Endothelial cell of umbilical vein (primary cell): Measurements from ENCODE around the gene HMX2. TPM values are rescaled to one million over a fixed set of nuclear protein-coding genes. Genes with fewer than 3 reads are reported as not detected.

Source experiments
- BruUV-seq: library from RNA; stranded (reverse); fragments of 400-500 nt; replicated peaks from 2 replicates; lab custom pipeline; 2021; lab: Mats Ljungman, UMichigan
- CTCF ChIA-PET: fragments of 300-600, 350-600 bp; sonication (Branson Sonifier 250); formaldehyde crosslinking; loops from one replicate; lab custom pipeline; 2021; ENCODE audit warnings: antibody characterized with exemption, inconsistent platforms; lab: Charles Lee
- POLR2A ChIA-PET: fragments of 300-600, 350-600 bp; sonication (Branson Sonifier 250); formaldehyde crosslinking; loops from one replicate; lab custom pipeline; 2021; ENCODE audit warnings: antibody characterized with exemption, inconsistent platforms; lab: Charles Lee
- DNase-seq: peaks from one replicate; pipeline ENCODE4 v3.0.0-alpha.2; 2011; ENCODE audit warnings: low read depth, low spot score
- FAIRE-seq: peaks from 2 replicates; lab custom pipeline; 2011; peaks lifted over from hg19 to GRCh38; lab: Jason Lieb, UNC
- H2AFZ ChIP-seq: 2 replicates; pipeline ENCODE4 v1.6.0; 2012; ENCODE audit warnings: low read depth, low read length, control low read depth, inconsistent platforms
- H3K27ac ChIP-seq: 2 replicates; pipeline ENCODE4 v1.5.1; 2011; ENCODE audit warnings: low read depth, mild to moderate bottlenecking, control low read depth, low read length, moderate library complexity; ENCODE audit not compliant: insufficient read depth
- H3K27me3 ChIP-seq, 2 experiments: 2 replicates each; pipeline versions ENCODE4 v1.6.0 to v1.6.1; 2011; ENCODE audit warnings: low read length in 2 of 2, mixed read lengths in 1 of 2; ENCODE audit not compliant: control insufficient read depth in 2 of 2, insufficient read depth in 2 of 2
- H3K36me3 ChIP-seq, 2 experiments: 2 replicates in 1 of 2; 3 replicates in 1 of 2; pipeline ENCODE4 v1.5.1; 2011; ENCODE audit warnings: low read length in 2 of 2, mild to moderate bottlenecking in 1 of 2, moderate library complexity in 1 of 2; ENCODE audit not compliant: control insufficient read depth in 2 of 2, insufficient read depth in 2 of 2; ENCODE audit errors: extremely low read depth in 1 of 2
- H3K4me1 ChIP-seq: 3 replicates; pipeline ENCODE4 v1.5.1; 2011; ENCODE audit warnings: mild to moderate bottlenecking, low read length; ENCODE audit not compliant: control insufficient read depth, insufficient read depth; ENCODE audit errors: extremely low read depth
- H3K4me2 ChIP-seq: 2 replicates; pipeline ENCODE4 v1.6.1; 2011; ENCODE audit warnings: low read length, control low read depth, mixed read lengths; ENCODE audit not compliant: insufficient read depth
- H3K4me3 ChIP-seq, 3 experiments: fragments of 200-600 bp in 1 of 3; sonication (generic), shearing (Covaris generic) in 1 of 3; replicated peaks in 1 of 3; 2 replicates each; pipeline ENCODE4 v1.5.1; 2011 to 2016; ENCODE audit warnings: control low read depth in 3 of 3, low read length in 3 of 3, mild to moderate bottlenecking in 2 of 3, inconsistent platforms in 1 of 3, low read depth in 1 of 3, moderate library complexity in 1 of 3; ENCODE audit not compliant: insufficient read depth in 1 of 3
- H3K79me2 ChIP-seq: 2 replicates; pipeline ENCODE4 v1.6.0; 2012; ENCODE audit warnings: low read length, inconsistent platforms; ENCODE audit not compliant: control insufficient read depth, insufficient read depth
- H3K9ac ChIP-seq: replicated peaks from 2 replicates; pipeline ENCODE3; 2011; ENCODE audit warnings: low read length, control low read depth; ENCODE audit not compliant: insufficient read depth; ENCODE audit errors: extremely low read depth
- H3K9me1 ChIP-seq: replicated peaks from 3 replicates; pipeline ENCODE4 v1.6.0; 2011; ENCODE audit warnings: mild to moderate bottlenecking, low read length; ENCODE audit not compliant: control insufficient read depth, insufficient read depth; ENCODE audit errors: extremely low read depth
- H3K9me3 ChIP-seq: replicated peaks from 2 replicates; pipeline ENCODE4 v1.5.1; 2012; ENCODE audit warnings: low read length, inconsistent platforms; ENCODE audit not compliant: control insufficient read depth, insufficient read depth
- H4K20me1 ChIP-seq: replicated peaks from 2 replicates; pipeline ENCODE3; 2011; ENCODE audit warnings: mild to moderate bottlenecking, low read length; ENCODE audit not compliant: control insufficient read depth, insufficient read depth; ENCODE audit errors: extremely low read depth
- CTCF ChIP-seq, 2 donors: IDR thresholded peaks; 1 replicate in 1 of 2; 2 replicates in 1 of 2; pipeline ENCODE4 v1.5.1; 2011; ENCODE audit warnings: low read length in 2 of 2, mild to moderate bottlenecking in 2 of 2, moderate library complexity in 2 of 2, control low read depth in 1 of 2, inconsistent platforms in 1 of 2, low read depth in 1 of 2; ENCODE audit not compliant: insufficient read depth in 1 of 2; ENCODE audit errors: extremely low read depth in 1 of 2
- EZH2 ChIP-seq: IDR thresholded peaks from 2 replicates; pipeline ENCODE4 v1.6.1; 2012; ENCODE audit warnings: borderline replicate concordance, low read depth, mild to moderate bottlenecking, moderate library complexity, low read length, inconsistent platforms; ENCODE audit not compliant: severe bottlenecking
- FOS ChIP-seq: IDR thresholded peaks from 2 replicates; pipeline ENCODE4 v1.6.1; 2011; ENCODE audit warnings: mild to moderate bottlenecking, low read length, moderate library complexity, borderline replicate concordance; ENCODE audit not compliant: insufficient read depth
- JUN ChIP-seq: IDR thresholded peaks from 2 replicates; pipeline ENCODE4 v1.6.1; 2011; ENCODE audit warnings: borderline replicate concordance, low read depth; ENCODE audit not compliant: insufficient read length, insufficient read depth
- MYC ChIP-seq: IDR thresholded peaks from one replicate; pipeline ENCODE4 v1.6.1; 2011; ENCODE audit warnings: mild to moderate bottlenecking, low read depth, low read length
- POLR2A ChIP-seq: IDR thresholded peaks from 2 replicates; pipeline ENCODE4 v1.6.1; 2012; ENCODE audit warnings: low read depth, mild to moderate bottlenecking, control low read depth, low read length
- dilution Hi-C: fragments of 300-500 bp; cut with MboI; formaldehyde crosslinking; loops from one replicate; pipeline ENCODE4 v1.15.0; 2019; ENCODE audit warnings: low sequenced_read_pairs; ENCODE audit not compliant: extremely low pct_ligation_motif_present
- intact Hi-C: fragments of 100-400 bp; cut with micrococcal nuclease; formaldehyde crosslinking; loops from one replicate; pipeline ENCODE4 v1.10.0; 2022
- polyA plus RNA-seq, 4 experiments: library from polyadenylated mRNA; depleted of rRNA in 3 of 4; stranded (reverse) in 3 of 4; unstranded in 1 of 4; fragments of >200 nt; gene quantifications; 2 replicates each; pipeline versions ENCODE4 v1.2.1 to v1.2.3, GENCODE V29; 2011 to 2012; ENCODE audit warnings: missing spikeins in 1 of 4
- total RNA-seq: library from RNA; stranded (reverse); gene quantifications from 2 replicates; pipeline ENCODE4 v1.2.3, GENCODE V29; 2021

Gene HMX2
- total and polyA plus RNA-seq, 2 donors (not counting 3 experiments of a cell fraction or from before 2014, with no cell fraction given), result not detected

GRCh38 chr10:123140164-123140982 lies 7.6 kb upstream of the HMX2 start:
- no peak overlapping the region for H3K27ac ChIP-seq
- DNase-seq (no peak), FAIRE-seq (peak; percentile 54)
- ChIA-PET POLR2A (no interaction called here), CTCF (interaction anchor here (1.1 to 2.6 kb wide), 2 partner anchors 10 to 14 kb away, joined by 7 to 12 read pairs; partner anchors contain the start of gene BUB3)
- H3K9ac ChIP-seq, result no peak overlapping the region
- H3K9me3 ChIP-seq, result no peaks in the 10 kb centered on the region
- TF ChIP-seq CTCF (IDR thresholded peaks at IDR 0.05; ENCODE audit: extremely low read depth in 1 of 2, insufficient read depth in 1 of 2, low read depth in 1 of 2, low read length in 2 of 2), result no peak
- peak; percentile 93 for TF ChIP-seq EZH2
- no peak for TF ChIP-seq JUN
- peaks cover 89 to 100% of the 10 kb centered on the region in 2 experiments for H3K27me3 ChIP-seq
- no TSS peak for BruUV-seq
- H3K4me2 ChIP-seq, result no peak overlapping the region
- H3K4me3 ChIP-seq, result no peak overlapping the region
- no peaks in the 10 kb centered on the region for H3K9me1 ChIP-seq
- no peaks in the 10 kb centered on the region for H3K79me2 ChIP-seq
- no peaks in the 10 kb centered on the region for H4K20me1 ChIP-seq
- H3K36me3 ChIP-seq, result no peaks in the 10 kb centered on the region
- H3K4me1 ChIP-seq, result peaks cover 2% of the 10 kb centered on the region
- dilution Hi-C loops (no loop called here), intact Hi-C loops (no loop called here)
- H2AFZ ChIP-seq, result no peak overlapping the region

GRCh38 chr10:123140983-123141390 lies 6.9 kb upstream of the HMX2 start:
- Histone ChIP-seq H4K20me1 (no peaks in the 10 kb centered on the region), H3K36me3 (no peaks in the 10 kb centered on the region), H3K4me1 (no peaks in the 10 kb centered on the region), H2AFZ (no peak overlapping the region), H3K9me3 (no peaks in the 10 kb centered on the region), H3K4me3 (no peak overlapping the region), H3K27ac (no peak overlapping the region), H3K9me1 (no peaks in the 10 kb centered on the region), H3K9ac (no peak overlapping the region), H3K79me2 (no peaks in the 10 kb centered on the region), H3K27me3 (peaks cover 92 to 100% of the 10 kb centered on the region in 2 experiments), H3K4me2 (no peak overlapping the region)
- dilution Hi-C loops, result no loop called here
- no peak for DNase-seq
- FAIRE-seq, result no peak
- no peak for TF ChIP-seq EZH2
- TF ChIP-seq FOS, result no peak
- no peak for TF ChIP-seq POLR2A
- no peak for TF ChIP-seq CTCF (IDR thresholded peaks at IDR 0.05; ENCODE audit: extremely low read depth in 1 of 2, insufficient read depth in 1 of 2, low read depth in 1 of 2, low read length in 2 of 2)
- no peak for TF ChIP-seq MYC
- intact Hi-C loops, result no loop called here
- no TSS peak for BruUV-seq
- ChIA-PET CTCF (interaction anchor here (2.6 kb wide), 1 partner anchor 10 kb away, joined by 12 read pairs; no protein-coding TSS in a partner anchor), POLR2A (no interaction called here)
